HEK293 (cell line): ENCODE results near the gene SHANK2.

Source experiments
- ATF2 ChIP-seq: fragments of 450-650 bp; formaldehyde crosslinking; IDR thresholded peaks from 2 replicates; pipeline ENCODE4 v1.5.1; 2016; ENCODE audit warnings: missing biosample characterization, missing genetic modification characterization, low read depth
- CTCF ChIP-seq: fragments of 450-650 bp; formaldehyde crosslinking; IDR thresholded peaks from 2 replicates; pipeline ENCODE4 v1.5.1; 2016; ENCODE audit warnings: missing biosample characterization, missing genetic modification characterization
- MZF1 ChIP-seq: fragments of 450-650 bp; formaldehyde crosslinking; IDR thresholded peaks from 2 replicates; pipeline ENCODE4 v1.5.1; 2017; ENCODE audit warnings: missing biosample characterization, missing genetic modification characterization, borderline replicate concordance
- REST ChIP-seq: fragments of 450-650 bp; formaldehyde crosslinking; IDR thresholded peaks from 2 replicates; pipeline ENCODE4 v1.5.1; 2016; ENCODE audit warnings: missing biosample characterization, missing genetic modification characterization
- TCF7L2 ChIP-seq: IDR thresholded peaks from 2 replicates; pipeline ENCODE4 v1.6.1; 2011; ENCODE audit warnings: low read depth, mild to moderate bottlenecking, inconsistent platforms, low read length, moderate library complexity, borderline replicate concordance
- ZBTB21 ChIP-seq: fragments of 450-650 bp; formaldehyde crosslinking; IDR thresholded peaks from 2 replicates; pipeline ENCODE4 v1.5.1; 2017; ENCODE audit warnings: missing biosample characterization, missing genetic modification characterization
- ZNF23 ChIP-seq: fragments of 450-650 bp; formaldehyde crosslinking; IDR thresholded peaks from 2 replicates; pipeline ENCODE4 v1.5.1; 2016; ENCODE audit warnings: missing biosample characterization, missing genetic modification characterization, borderline replicate concordance
- ZNF311 ChIP-seq: fragments of 450-650 bp; formaldehyde crosslinking; IDR thresholded peaks from 2 replicates; pipeline ENCODE4 v1.5.1; 2017; ENCODE audit warnings: missing biosample characterization, missing genetic modification characterization, borderline replicate concordance
- ZNF510 ChIP-seq: fragments of 450-650 bp; formaldehyde crosslinking; IDR thresholded peaks from 2 replicates; pipeline ENCODE4 v1.5.1; 2018; ENCODE audit warnings: mild to moderate bottlenecking, missing genetic modification characterization, missing biosample characterization; ENCODE audit not compliant: insufficient replicate concordance
- ZNF558 ChIP-seq: fragments of 450-650 bp; formaldehyde crosslinking; IDR thresholded peaks from 2 replicates; pipeline ENCODE4 v1.5.1; 2016; ENCODE audit warnings: missing biosample characterization, missing genetic modification characterization
- ZNF768 ChIP-seq: fragments of 450-650 bp; formaldehyde crosslinking; IDR thresholded peaks from 2 replicates; pipeline ENCODE4 v1.5.1; 2018; ENCODE audit warnings: missing biosample characterization, mild to moderate bottlenecking, missing genetic modification characterization

- TF ChIP-seq CTCF (tag by site-specific recombination) (no peak), REST (tag by site-specific recombination) (no peak), ZBTB21 (tag by site-specific recombination) (no peak), ZNF311 (tag by site-specific recombination) (no peak), ZNF510 (no peak), ATF2 (tag by site-specific recombination) (no peak), TCF7L2 (no peak), MZF1 (tag by site-specific recombination) (no peak), ZNF768 (tag by site-specific recombination) (no peak), ZNF558 (tag by site-specific recombination) (no peak), ZNF23 (no peak)
These were observed 20.0 kb downstream of the SHANK2 start for GRCh38 chr11:71232364-71232763.
